Measurements from ENCODE around the gene PHYH. TPM values are rescaled to one million over a fixed set of nuclear protein-coding genes. Genes with fewer than 3 reads are reported as not detected.

PHYH gene
- total RNA-seq, 1 experiment from 2014 or later: 52.3 TPM

DNA sequence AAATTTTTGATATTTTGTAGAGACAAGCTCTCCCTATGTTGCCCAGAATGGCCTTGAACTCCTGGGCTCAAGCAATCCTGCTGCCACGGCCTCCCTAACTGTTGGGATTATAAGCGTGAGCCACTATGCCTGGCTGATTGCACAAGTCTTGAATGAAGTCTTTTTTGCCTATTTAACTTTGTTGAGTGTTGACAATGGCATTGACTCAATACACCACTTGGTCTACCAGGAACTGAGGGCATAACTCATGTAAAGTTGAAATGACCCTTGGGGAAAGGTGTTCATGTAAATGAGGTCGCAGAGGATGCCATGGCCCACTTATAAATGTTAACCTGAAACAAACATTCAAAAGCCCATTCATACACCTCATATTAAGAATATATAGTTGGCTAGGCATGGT is 58.3 kb downstream of the PHYH start:
- DNase-seq: no peak
- POLR2A ChIA-PET: no interaction called here
- no TSS peak for BruUV-seq (replicated peaks)
- CTCF ChIA-PET: no interaction called here
- Mint-ChIP-seq H3K27ac (ENCODE audit: unreplicated experiment) (no peak overlapping the region), H3K4me1 (ENCODE audit: low read depth, unreplicated experiment) (no peaks in the 10 kb centered on the region), H3K27me3 (ENCODE audit: insufficient read depth, unreplicated experiment) (no peaks in the 10 kb centered on the region), H3K9me3 (ENCODE audit: unreplicated experiment) (no peaks in the 10 kb centered on the region), H3K36me3 (ENCODE audit: insufficient read depth, unreplicated experiment) (peaks cover 3% of the 10 kb centered on the region), H3K4me3 (ENCODE audit: unreplicated experiment) (no peak overlapping the region)
- intact Hi-C loops (cut with micrococcal nuclease; ENCODE audit: unreplicated experiment): no loop called here
- H3K36me3 ChIP-seq (ENCODE audit: control insufficient read depth, insufficient read depth, low read length): no peaks in the 10 kb centered on the region
- no peaks in the 10 kb centered on the region for H3K4me1 ChIP-seq
- H3K27me3 ChIP-seq (replicated peaks; ENCODE audit: control insufficient read depth, insufficient read depth, low read length): no peaks in the 10 kb centered on the region
- TF ChIP-seq, protein P1, sequence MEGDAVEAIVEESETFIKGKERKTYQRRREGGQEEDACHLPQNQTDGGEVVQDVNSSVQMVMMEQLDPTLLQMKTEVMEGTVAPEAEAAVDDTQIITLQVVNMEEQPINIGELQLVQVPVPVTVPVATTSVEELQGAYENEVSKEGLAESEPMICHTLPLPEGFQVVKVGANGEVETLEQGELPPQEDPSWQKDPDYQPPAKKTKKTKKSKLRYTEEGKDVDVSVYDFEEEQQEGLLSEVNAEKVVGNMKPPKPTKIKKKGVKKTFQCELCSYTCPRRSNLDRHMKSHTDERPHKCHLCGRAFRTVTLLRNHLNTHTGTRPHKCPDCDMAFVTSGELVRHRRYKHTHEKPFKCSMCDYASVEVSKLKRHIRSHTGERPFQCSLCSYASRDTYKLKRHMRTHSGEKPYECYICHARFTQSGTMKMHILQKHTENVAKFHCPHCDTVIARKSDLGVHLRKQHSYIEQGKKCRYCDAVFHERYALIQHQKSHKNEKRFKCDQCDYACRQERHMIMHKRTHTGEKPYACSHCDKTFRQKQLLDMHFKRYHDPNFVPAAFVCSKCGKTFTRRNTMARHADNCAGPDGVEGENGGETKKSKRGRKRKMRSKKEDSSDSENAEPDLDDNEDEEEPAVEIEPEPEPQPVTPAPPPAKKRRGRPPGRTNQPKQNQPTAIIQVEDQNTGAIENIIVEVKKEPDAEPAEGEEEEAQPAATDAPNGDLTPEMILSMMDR (IDR thresholded peaks at IDR 0.05; ENCODE audit: insufficient read depth in 1 of 2, low read depth in 1 of 2, low read length in 1 of 2, severe bottlenecking in 1 of 2, unreplicated experiment in 1 of 2): no peak
- no peaks in the 10 kb centered on the region for H3K9me3 ChIP-seq
- H3K4me3 ChIP-seq (ENCODE audit: low read depth, low read length): no peak overlapping the region

DNA sequence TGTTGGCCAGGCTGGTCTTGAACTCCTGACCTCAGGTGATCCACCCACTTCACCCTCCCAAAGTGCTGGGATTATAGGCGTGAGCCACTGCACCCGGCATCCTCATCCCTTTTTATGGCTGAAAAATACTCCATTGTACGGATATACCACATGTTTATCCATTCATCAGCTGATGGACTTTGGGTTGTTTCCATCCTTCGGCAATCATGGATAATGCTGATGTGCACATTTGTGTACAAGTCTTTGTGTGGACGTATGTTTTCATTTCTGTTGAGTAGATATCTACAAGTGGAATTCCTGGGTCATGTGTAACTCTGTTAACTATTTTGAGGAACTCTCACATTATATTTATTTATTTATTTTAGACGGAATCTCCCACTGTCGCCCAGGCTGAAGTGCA is 59.9 kb downstream of the PHYH start:
- H3K36me3 Mint-ChIP-seq (ENCODE audit: insufficient read depth, unreplicated experiment): peaks cover 5% of the 10 kb centered on the region
- CTCF ChIA-PET: no interaction called here
- H3K4me1 Mint-ChIP-seq (ENCODE audit: low read depth, unreplicated experiment): no peaks in the 10 kb centered on the region
- intact Hi-C loops (cut with micrococcal nuclease; ENCODE audit: unreplicated experiment): no loop called here
- TF ChIP-seq, protein P1 (IDR thresholded peaks at IDR 0.05; ENCODE audit: insufficient read depth in 1 of 2, low read depth in 1 of 2, low read length in 1 of 2, severe bottlenecking in 1 of 2, unreplicated experiment in 1 of 2): no peak
- H3K4me3 Mint-ChIP-seq (ENCODE audit: unreplicated experiment): no peak overlapping the region
- no peak for DNase-seq
- no peak overlapping the region for H3K4me3 ChIP-seq (ENCODE audit: low read depth, low read length)
- H3K4me1 ChIP-seq: no peaks in the 10 kb centered on the region
- no peaks in the 10 kb centered on the region for H3K27me3 ChIP-seq (replicated peaks; ENCODE audit: control insufficient read depth, insufficient read depth, low read length)
- BruUV-seq (replicated peaks): no TSS peak
- POLR2A ChIA-PET: no interaction called here
- no peaks in the 10 kb centered on the region for H3K9me3 Mint-ChIP-seq (ENCODE audit: unreplicated experiment)
- H3K27ac Mint-ChIP-seq (ENCODE audit: unreplicated experiment): no peak overlapping the region
- H3K27me3 Mint-ChIP-seq (ENCODE audit: insufficient read depth, unreplicated experiment): no peaks in the 10 kb centered on the region
- H3K36me3 ChIP-seq (ENCODE audit: control insufficient read depth, insufficient read depth, low read length): no peaks in the 10 kb centered on the region
- no peaks in the 10 kb centered on the region for H3K9me3 ChIP-seq

DNA sequence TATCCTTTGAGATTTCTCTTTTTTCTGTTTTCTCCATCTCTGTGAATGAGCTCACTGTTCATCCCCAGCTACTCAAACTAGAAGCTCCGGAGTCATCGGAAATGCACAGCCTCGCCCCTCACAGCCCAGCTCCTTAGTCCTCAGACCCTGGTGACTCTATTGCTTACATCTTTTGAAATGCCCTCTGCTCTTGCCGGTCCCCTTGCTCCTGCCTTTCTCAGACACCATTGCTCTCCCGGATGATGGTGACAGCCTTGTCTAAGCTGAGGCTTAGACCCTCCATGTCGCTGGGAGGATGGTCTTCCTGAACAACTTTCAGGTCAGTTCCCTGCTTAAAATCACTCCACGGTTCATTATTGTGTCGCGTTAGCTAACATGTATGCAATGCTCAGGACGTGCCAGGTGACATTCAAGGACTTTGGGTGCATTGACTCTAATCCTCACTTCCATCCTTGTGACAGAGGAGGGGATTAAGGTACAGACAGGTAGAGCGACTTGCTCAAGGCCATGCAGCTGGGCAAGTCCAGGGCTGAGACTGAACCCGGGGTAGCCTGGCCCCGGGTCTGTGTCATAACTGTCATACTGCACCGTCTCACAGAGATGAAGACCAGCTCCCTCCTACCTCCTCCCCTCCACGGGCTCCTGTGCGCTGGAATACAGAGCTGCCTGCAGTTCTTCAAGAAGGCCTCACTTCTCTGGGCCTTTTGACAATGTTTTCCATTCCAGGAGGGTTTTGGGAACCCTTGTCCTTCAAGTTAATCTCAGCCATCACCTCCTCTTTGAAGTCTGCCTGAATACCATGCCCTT is 61.4 kb downstream of the PHYH start:
- H3K4me3 ChIP-seq (ENCODE audit: low read depth, low read length): no peak overlapping the region
- Mint-ChIP-seq H3K36me3 (ENCODE audit: insufficient read depth, unreplicated experiment) (peaks cover 5% of the 10 kb centered on the region), H3K4me1 (ENCODE audit: low read depth, unreplicated experiment) (no peaks in the 10 kb centered on the region), H3K27me3 (ENCODE audit: insufficient read depth, unreplicated experiment) (no peaks in the 10 kb centered on the region), H3K27ac (ENCODE audit: unreplicated experiment) (no peak overlapping the region), H3K4me3 (ENCODE audit: unreplicated experiment) (no peak overlapping the region), H3K9me3 (ENCODE audit: unreplicated experiment) (no peaks in the 10 kb centered on the region)
- DNase-seq: no peak
- H3K27me3 ChIP-seq (replicated peaks; ENCODE audit: control insufficient read depth, insufficient read depth, low read length): no peaks in the 10 kb centered on the region
- POLR2A ChIA-PET: no interaction called here
- CTCF ChIA-PET: interaction anchor here (0.7 kb wide), 1 partner anchor 18 kb away, joined by 3 read pairs; no protein-coding TSS in a partner anchor
- H3K36me3 ChIP-seq (ENCODE audit: control insufficient read depth, insufficient read depth, low read length): no peaks in the 10 kb centered on the region
- H3K9me3 ChIP-seq: no peaks in the 10 kb centered on the region
- intact Hi-C loops (cut with micrococcal nuclease; ENCODE audit: unreplicated experiment): no loop called here
- TF ChIP-seq, protein P1 (IDR thresholded peaks at IDR 0.05; ENCODE audit: insufficient read depth in 1 of 2, low read depth in 1 of 2, low read length in 1 of 2, severe bottlenecking in 1 of 2, unreplicated experiment in 1 of 2): no peak
- no peaks in the 10 kb centered on the region for H3K4me1 ChIP-seq
- no TSS peak for BruUV-seq (replicated peaks)

All from Caco-2 (cell line).